Measurements from ENCODE around the gene FKBP3. TPM values are rescaled to one million over a fixed set of nuclear protein-coding genes. Genes with fewer than 3 reads are reported as not detected.

Gene FKBP3
- polyA plus RNA-seq, 1 experiment = 105 TPM

DNA sequence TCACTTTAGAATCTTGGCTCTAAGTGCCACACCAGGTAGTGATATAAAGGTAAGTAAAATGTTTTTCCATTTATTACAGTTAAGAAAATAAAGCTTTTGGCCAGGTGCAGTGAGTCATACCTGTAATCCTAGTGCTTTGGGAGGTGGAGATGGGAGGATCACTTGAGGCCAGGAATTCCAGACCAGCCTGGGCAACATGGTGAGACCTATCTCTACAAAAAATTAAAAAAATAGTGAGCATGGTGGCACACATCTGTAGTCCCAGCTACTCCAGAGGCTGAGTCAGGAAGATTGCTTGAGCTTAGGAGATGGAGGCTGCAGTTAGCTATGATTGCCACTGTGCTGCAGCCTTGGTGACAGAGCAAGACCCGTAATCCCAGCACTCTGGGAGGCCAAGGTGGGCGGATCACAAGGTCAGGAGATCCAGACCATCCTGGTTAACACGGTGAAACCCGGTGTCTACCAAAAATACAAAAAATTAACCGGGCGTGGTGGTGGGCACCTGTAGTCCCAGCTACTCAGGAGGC lies 6.4 kb upstream of the FKBP3 start:
- no peak overlapping the region for H3K4me3 ChIP-seq (ENCODE audit: low read depth, low read length)
- TF ChIP-seq, protein P1, sequence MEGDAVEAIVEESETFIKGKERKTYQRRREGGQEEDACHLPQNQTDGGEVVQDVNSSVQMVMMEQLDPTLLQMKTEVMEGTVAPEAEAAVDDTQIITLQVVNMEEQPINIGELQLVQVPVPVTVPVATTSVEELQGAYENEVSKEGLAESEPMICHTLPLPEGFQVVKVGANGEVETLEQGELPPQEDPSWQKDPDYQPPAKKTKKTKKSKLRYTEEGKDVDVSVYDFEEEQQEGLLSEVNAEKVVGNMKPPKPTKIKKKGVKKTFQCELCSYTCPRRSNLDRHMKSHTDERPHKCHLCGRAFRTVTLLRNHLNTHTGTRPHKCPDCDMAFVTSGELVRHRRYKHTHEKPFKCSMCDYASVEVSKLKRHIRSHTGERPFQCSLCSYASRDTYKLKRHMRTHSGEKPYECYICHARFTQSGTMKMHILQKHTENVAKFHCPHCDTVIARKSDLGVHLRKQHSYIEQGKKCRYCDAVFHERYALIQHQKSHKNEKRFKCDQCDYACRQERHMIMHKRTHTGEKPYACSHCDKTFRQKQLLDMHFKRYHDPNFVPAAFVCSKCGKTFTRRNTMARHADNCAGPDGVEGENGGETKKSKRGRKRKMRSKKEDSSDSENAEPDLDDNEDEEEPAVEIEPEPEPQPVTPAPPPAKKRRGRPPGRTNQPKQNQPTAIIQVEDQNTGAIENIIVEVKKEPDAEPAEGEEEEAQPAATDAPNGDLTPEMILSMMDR (IDR thresholded peaks at IDR 0.05; ENCODE audit: low read depth, low read length) = no peak
- POLR2A ChIA-PET = no interaction called here
- DNase-seq (ENCODE audit: low read depth, low spot score) = no peak
- no peaks in the 10 kb centered on the region for H3K27me3 ChIP-seq (ENCODE audit: control insufficient read depth, insufficient read depth, low read length)
- H3K27ac ChIP-seq (ENCODE audit: low read depth, low read length) = no peak overlapping the region
- CTCF ChIA-PET = no interaction called here
- H3K9me3 ChIP-seq (ENCODE audit: control insufficient read depth, insufficient read depth, low read length) = no peaks in the 10 kb centered on the region

DNA sequence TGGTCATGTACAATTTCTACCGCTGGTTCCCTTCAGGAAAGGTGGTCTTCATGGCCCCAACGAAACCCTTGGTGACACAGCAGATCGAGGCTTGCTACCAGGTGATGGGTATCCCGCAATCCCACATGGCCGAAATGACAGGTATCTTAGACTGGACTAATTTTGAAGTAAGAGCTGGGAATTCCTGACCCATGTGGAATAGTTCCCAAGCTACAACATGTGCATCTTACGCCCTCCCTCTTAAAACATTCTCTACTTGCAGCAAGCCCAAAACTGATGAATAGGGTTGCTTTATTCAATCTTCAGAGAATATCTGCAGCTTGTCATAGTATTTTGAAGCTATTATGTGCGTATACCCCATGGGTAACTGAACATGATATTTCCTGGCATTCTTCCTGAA lies 2.1 kb upstream of the FKBP3 start:
- Histone ChIP-seq H3K9me3 (ENCODE audit: control insufficient read depth, insufficient read depth, low read length) (no peaks in the 10 kb centered on the region), H3K27me3 (ENCODE audit: control insufficient read depth, insufficient read depth, low read length) (no peaks in the 10 kb centered on the region), H3K27ac (ENCODE audit: low read depth, low read length) (no peak overlapping the region), H3K4me3 (ENCODE audit: low read depth, low read length) (peak overlapping the region; percentile 92)
- ChIA-PET POLR2A (interaction anchor here (1.1 to 1.2 kb wide), 2 partner anchors 24 to 174 kb away, joined by 4 to 5 read pairs; partner anchors contain the start of genes KLHL28 and TOGARAM1), CTCF (interaction anchor here (1.0 to 2.5 kb wide), 2 partner anchors 131 to 133 kb away, joined by 3 to 19 read pairs; no protein-coding TSS in a partner anchor)
- no peak for DNase-seq (ENCODE audit: low read depth, low spot score)
- TF ChIP-seq, protein P1 (IDR thresholded peaks at IDR 0.05; ENCODE audit: low read depth, low read length) = no peak

DNA sequence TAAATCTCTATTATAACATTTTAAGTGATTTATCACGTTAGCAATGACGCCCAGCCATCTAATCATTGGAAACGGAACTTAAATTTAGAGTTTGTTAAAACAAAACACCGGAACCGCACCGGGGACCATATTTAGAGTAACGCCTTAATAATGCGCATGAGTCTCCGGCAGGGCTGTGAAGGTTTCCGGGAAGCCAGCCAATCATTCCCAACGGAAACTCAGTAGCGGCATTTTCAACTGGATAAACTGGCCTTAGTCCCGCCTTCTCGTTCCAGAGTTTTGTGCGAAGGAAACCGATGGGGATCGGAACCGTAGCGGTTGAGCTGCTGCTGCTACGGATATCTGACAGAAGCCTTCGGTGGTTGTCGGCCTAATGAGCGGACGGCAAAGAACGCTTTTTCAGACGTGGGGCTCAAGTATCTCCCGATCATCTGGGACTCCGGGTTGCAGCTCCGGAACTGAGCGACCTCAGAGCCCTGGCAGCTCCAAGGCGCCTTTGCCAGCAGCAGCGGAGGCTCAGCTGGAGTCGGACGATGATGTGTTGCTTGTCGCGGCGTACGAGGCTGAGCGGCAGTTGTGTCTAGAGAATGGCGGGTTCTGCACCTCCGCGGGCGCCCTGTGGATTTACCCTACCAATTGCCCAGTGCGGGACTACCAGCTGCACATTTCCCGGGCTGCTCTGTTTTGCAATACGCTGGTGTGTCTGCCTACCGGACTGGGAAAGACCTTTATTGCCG lies 1.5 kb upstream of the FKBP3 start, which contains the start of gene FANCM:
TSS of gene FANCM (plus strand) at position 272 of the 737 bp plus-strand sequence. CDS start at position 374, 102 bp downstream.
- Histone ChIP-seq H3K4me3 (ENCODE audit: low read depth, low read length) (peak within 1 kb of the TSS; percentile 92), H3K27me3 (ENCODE audit: control insufficient read depth, insufficient read depth, low read length) (no peaks in the 10 kb centered on the region), H3K9me3 (ENCODE audit: control insufficient read depth, insufficient read depth, low read length) (no peaks in the 10 kb centered on the region), H3K27ac (ENCODE audit: low read depth, low read length) (peak within 1 kb of the TSS; percentile 53)
- peak; percentile 96 for DNase-seq (ENCODE audit: low read depth, low spot score)
- POLR2A ChIA-PET = interaction anchor here (1.1 to 1.2 kb wide), 2 partner anchors 25 to 174 kb away, joined by 4 to 5 read pairs; partner anchors contain the start of genes KLHL28 and TOGARAM1
- TF ChIP-seq, protein P1 (IDR thresholded peaks at IDR 0.05; ENCODE audit: low read depth, low read length) = no peak
- CTCF ChIA-PET = interaction anchor here (1.0 to 2.5 kb wide), 2 partner anchors 131 to 133 kb away, joined by 3 to 19 read pairs; no protein-coding TSS in a partner anchor

DNA sequence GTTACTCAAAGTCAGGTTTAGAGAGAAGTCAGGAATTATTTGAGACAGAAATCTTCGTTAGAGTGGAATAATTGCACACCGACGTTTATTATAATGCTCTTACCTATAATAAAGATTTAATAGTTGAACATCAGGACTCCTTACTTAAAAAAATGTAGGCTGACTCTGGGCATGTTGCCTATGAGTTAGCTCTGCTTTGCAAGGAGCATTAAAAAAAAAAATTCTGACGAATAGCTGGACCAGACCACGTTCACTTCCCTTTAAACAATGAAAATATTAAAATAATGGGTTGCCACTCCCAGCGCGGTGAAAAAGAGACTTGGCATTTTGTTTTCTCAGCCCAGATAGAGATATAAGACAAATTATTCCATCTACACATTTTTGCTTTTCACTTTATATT lies 875 bp upstream of the FKBP3 start:
- Histone ChIP-seq H3K27ac (ENCODE audit: low read depth, low read length) (no peak overlapping the region), H3K27me3 (ENCODE audit: control insufficient read depth, insufficient read depth, low read length) (no peaks in the 10 kb centered on the region), H3K9me3 (ENCODE audit: control insufficient read depth, insufficient read depth, low read length) (no peaks in the 10 kb centered on the region), H3K4me3 (ENCODE audit: low read depth, low read length) (peak overlapping the region; percentile 92)
- DNase-seq (ENCODE audit: low read depth, low spot score) = no peak
- TF ChIP-seq, protein P1 (IDR thresholded peaks at IDR 0.05; ENCODE audit: low read depth, low read length) = no peak
- ChIA-PET POLR2A (interaction anchor here (0.5 to 1.2 kb wide), 2 partner anchors 12 to 173 kb away, joined by 5 to 9 read pairs; partner anchors contain the start of genes KLHL28 and TOGARAM1), CTCF (interaction anchor here (1.1 to 2.5 kb wide), 3 partner anchors 18 to 134 kb away, joined by 3 to 19 read pairs (median 5); no protein-coding TSS in a partner anchor)

All from AG04450 (cell line).